H1 (cell line): ENCODE results near the gene TRIM23. TPM values are rescaled to one million over a fixed set of nuclear protein-coding genes. Genes with fewer than 3 reads are reported as not detected.

Source experiments
- CBX8 ChIP-seq: fragments of 300-800, 300-1000 bp; sonication (generic); IDR thresholded peaks from 2 replicates; pipeline ENCODE4 v1.7.1; 2016; ENCODE audit warnings: low read depth, low read length, borderline replicate concordance
- GABPA ChIP-seq: IDR thresholded peaks from 2 replicates; pipeline ENCODE4 v1.6.1; 2011; ENCODE audit warnings: mild to moderate bottlenecking, low read length, moderate library complexity, borderline replicate concordance; ENCODE audit not compliant: insufficient read depth
- JUND ChIP-seq: IDR thresholded peaks from 2 replicates; pipeline ENCODE4 v1.6.1; 2011; ENCODE audit warnings: mild to moderate bottlenecking, improper control_type of control experiment, low read length
- KDM1A ChIP-seq: fragments of 200-600, 300-600 bp; sonication (generic); IDR thresholded peaks from 2 replicates; pipeline ENCODE4 v1.7.1; 2016; ENCODE audit warnings: mild to moderate bottlenecking, low read length, borderline replicate concordance
- POLR2A ChIP-seq, 2 experiments: IDR thresholded peaks; 1 replicate in 1 of 2; 2 replicates in 1 of 2; pipeline ENCODE4 v1.6.1; 2011; ENCODE audit warnings: low read depth in 2 of 2, low read length in 2 of 2, mild to moderate bottlenecking in 2 of 2; ENCODE audit errors: control extremely low read depth in 1 of 2
- POLR2AphosphoS5 ChIP-seq: IDR thresholded peaks from 2 replicates; pipeline ENCODE4 v1.6.1; 2011; ENCODE audit warnings: low read depth, low read length
- TBP ChIP-seq: IDR thresholded peaks from 2 replicates; pipeline ENCODE4 v1.6.1; 2011; ENCODE audit warnings: low read depth, low read length, improper control_type of control experiment
- TEAD4 ChIP-seq: IDR thresholded peaks from 2 replicates; pipeline ENCODE4 v1.6.1; 2012; ENCODE audit warnings: low read depth, low read length, inconsistent platforms, mixed read lengths
- YY1 ChIP-seq: IDR thresholded peaks from 2 replicates; pipeline ENCODE4 v1.6.1; 2011; ENCODE audit warnings: low read depth, mild to moderate bottlenecking, low read length
- polyA plus RNA-seq, 7 experiments: library from polyadenylated mRNA; depleted of rRNA in 3 of 7; stranded (reverse) in 5 of 7; unstranded in 2 of 7; fragments of >200 nt in 5 of 7; fragments of 200-250 nt in 2 of 7; gene quantifications; 1 replicate in 5 of 7; 2 replicates in 1 of 7; 4 replicates in 1 of 7; pipeline versions ENCODE4 v1.2.1 to v1.2.3, GENCODE V29; 2011 to 2013; ENCODE audit warnings: missing spikeins in 2 of 7, mixed read lengths in 2 of 7
- total RNA-seq: library from RNA; stranded (reverse); fragmentation: NEBNext Ultra II Directional; extraction: Animal tissue kit (Norgen Biotek cat#: 25700); gene quantifications from 2 replicates; pipeline ENCODE4 v1.2.1, GENCODE V29; 2021
- TF ChIP-seq, protein P1 (sequence below): fragments of 300-600 bp; sonication (generic); IDR thresholded peaks from 2 replicates; pipeline ENCODE4 v1.7.1; 2012; ENCODE audit warnings: low read length, moderate library complexity, mild to moderate bottlenecking, inconsistent platforms; ENCODE audit not compliant: insufficient replicate concordance

TRIM23 gene
- total and polyA plus RNA-seq, 2 of the 8 experiments (the other 6 are each of a cell fraction or from before 2014, with no cell fraction given) = 2.5 to 11.7 TPM

- TF ChIP-seq TBP (peak; percentile 91), KDM1A (0 out of 2 replicates have a peak, but pooled peaks have one; percentile 27), POLR2AphosphoS5 (peak; percentile 85), POLR2A (IDR thresholded peaks at IDR 0.05; ENCODE audit: control extremely low read depth in 1 of 2, low read depth in 2 of 2, low read length in 2 of 2) (peak; percentile 62 to 97), CBX8 (no peak), YY1 (peak; percentile 99), GABPA (no peak), TEAD4 (no peak), JUND (0 out of 2 replicates have a peak, but pooled peaks have one; percentile 10)
- TF ChIP-seq, protein P1, sequence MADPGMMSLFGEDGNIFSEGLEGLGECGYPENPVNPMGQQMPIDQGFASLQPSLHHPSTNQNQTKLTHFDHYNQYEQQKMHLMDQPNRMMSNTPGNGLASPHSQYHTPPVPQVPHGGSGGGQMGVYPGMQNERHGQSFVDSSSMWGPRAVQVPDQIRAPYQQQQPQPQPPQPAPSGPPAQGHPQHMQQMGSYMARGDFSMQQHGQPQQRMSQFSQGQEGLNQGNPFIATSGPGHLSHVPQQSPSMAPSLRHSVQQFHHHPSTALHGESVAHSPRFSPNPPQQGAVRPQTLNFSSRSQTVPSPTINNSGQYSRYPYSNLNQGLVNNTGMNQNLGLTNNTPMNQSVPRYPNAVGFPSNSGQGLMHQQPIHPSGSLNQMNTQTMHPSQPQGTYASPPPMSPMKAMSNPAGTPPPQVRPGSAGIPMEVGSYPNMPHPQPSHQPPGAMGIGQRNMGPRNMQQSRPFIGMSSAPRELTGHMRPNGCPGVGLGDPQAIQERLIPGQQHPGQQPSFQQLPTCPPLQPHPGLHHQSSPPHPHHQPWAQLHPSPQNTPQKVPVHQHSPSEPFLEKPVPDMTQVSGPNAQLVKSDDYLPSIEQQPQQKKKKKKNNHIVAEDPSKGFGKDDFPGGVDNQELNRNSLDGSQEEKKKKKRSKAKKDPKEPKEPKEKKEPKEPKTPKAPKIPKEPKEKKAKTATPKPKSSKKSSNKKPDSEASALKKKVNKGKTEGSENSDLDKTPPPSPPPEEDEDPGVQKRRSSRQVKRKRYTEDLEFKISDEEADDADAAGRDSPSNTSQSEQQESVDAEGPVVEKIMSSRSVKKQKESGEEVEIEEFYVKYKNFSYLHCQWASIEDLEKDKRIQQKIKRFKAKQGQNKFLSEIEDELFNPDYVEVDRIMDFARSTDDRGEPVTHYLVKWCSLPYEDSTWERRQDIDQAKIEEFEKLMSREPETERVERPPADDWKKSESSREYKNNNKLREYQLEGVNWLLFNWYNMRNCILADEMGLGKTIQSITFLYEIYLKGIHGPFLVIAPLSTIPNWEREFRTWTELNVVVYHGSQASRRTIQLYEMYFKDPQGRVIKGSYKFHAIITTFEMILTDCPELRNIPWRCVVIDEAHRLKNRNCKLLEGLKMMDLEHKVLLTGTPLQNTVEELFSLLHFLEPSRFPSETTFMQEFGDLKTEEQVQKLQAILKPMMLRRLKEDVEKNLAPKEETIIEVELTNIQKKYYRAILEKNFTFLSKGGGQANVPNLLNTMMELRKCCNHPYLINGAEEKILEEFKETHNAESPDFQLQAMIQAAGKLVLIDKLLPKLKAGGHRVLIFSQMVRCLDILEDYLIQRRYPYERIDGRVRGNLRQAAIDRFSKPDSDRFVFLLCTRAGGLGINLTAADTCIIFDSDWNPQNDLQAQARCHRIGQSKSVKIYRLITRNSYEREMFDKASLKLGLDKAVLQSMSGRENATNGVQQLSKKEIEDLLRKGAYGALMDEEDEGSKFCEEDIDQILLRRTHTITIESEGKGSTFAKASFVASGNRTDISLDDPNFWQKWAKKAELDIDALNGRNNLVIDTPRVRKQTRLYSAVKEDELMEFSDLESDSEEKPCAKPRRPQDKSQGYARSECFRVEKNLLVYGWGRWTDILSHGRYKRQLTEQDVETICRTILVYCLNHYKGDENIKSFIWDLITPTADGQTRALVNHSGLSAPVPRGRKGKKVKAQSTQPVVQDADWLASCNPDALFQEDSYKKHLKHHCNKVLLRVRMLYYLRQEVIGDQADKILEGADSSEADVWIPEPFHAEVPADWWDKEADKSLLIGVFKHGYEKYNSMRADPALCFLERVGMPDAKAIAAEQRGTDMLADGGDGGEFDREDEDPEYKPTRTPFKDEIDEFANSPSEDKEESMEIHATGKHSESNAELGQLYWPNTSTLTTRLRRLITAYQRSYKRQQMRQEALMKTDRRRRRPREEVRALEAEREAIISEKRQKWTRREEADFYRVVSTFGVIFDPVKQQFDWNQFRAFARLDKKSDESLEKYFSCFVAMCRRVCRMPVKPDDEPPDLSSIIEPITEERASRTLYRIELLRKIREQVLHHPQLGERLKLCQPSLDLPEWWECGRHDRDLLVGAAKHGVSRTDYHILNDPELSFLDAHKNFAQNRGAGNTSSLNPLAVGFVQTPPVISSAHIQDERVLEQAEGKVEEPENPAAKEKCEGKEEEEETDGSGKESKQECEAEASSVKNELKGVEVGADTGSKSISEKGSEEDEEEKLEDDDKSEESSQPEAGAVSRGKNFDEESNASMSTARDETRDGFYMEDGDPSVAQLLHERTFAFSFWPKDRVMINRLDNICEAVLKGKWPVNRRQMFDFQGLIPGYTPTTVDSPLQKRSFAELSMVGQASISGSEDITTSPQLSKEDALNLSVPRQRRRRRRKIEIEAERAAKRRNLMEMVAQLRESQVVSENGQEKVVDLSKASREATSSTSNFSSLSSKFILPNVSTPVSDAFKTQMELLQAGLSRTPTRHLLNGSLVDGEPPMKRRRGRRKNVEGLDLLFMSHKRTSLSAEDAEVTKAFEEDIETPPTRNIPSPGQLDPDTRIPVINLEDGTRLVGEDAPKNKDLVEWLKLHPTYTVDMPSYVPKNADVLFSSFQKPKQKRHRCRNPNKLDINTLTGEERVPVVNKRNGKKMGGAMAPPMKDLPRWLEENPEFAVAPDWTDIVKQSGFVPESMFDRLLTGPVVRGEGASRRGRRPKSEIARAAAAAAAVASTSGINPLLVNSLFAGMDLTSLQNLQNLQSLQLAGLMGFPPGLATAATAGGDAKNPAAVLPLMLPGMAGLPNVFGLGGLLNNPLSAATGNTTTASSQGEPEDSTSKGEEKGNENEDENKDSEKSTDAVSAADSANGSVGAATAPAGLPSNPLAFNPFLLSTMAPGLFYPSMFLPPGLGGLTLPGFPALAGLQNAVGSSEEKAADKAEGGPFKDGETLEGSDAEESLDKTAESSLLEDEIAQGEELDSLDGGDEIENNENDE = no peak
Measured at GRCh38 chr5:65562731-65563701, 61.1 kb downstream of the TRIM23 start, which contains the start of the genes CENPK and PPWD1 (continued).
